A673 (cell line): ENCODE data around the gene WDR7.

Experiments
- CTCF ChIP-seq: fragments of 300-800, 200-600 bp; sonication (generic); conservative IDR thresholded peaks from 2 replicates; pipeline ENCODE4 v1.5.1; 2017; ENCODE audit warnings: low read depth, mild to moderate bottlenecking, antibody characterized with exemption, low read length, moderate library complexity, mixed read lengths
- EZH2 ChIP-seq: fragments of 200-600 bp; sonication (generic); IDR thresholded peaks from 2 replicates; pipeline ENCODE4 v1.6.1; 2017; ENCODE audit warnings: borderline replicate concordance, low read depth, mild to moderate bottlenecking, mixed read lengths, antibody characterized with exemption, low read length; ENCODE audit not compliant: poor library complexity, severe bottlenecking

GRCh38 chr18:56890632-56891031, 239.5 kb downstream of the WDR7 start:
- TF ChIP-seq CTCF (no peak), EZH2 (no peak)
